DMS53 treated with DMSO at 0.1 percent for 48 hours (cell line): ENCODE results near the gene ASIC5.
"Not testable (repeated sequence)": the region's sequence is repeated elsewhere in the genome, so short reads cannot be mapped to it uniquely, and the experiment has no call there.

Source experiments
- DNase-seq: peaks from one replicate; lab custom pipeline; 2025; ENCODE audit not compliant: unreplicated experiment; lab: John Stamatoyannopoulos, UW

Gene ASIC5, protein sequence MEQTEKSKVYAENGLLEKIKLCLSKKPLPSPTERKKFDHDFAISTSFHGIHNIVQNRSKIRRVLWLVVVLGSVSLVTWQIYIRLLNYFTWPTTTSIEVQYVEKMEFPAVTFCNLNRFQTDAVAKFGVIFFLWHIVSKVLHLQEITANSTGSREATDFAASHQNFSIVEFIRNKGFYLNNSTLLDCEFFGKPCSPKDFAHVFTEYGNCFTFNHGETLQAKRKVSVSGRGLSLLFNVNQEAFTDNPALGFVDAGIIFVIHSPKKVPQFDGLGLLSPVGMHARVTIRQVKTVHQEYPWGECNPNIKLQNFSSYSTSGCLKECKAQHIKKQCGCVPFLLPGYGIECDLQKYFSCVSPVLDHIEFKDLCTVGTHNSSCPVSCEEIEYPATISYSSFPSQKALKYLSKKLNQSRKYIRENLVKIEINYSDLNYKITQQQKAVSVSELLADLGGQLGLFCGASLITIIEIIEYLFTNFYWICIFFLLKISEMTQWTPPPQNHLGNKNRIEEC

DNA sequence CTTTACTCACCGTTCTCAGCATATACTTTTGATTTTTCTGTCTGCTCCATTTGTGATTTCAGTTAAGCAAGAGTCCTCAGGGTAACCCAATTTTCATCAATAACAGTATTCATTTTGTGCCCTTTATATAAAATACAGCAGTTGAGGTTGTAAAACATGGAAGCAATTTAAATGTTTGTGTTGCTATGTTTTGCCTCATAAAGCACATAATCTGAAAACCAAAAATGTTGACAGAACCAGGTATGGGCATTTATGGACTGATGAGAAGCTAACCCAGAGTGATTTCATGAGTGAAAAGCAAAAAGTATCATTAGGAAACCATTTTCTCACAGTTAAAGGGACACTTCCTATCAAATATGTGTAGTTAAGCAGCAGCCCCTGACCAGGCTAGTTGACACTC is at the start of gene ASIC5:
Gene ASIC5 (minus strand): TSS at position 101 of the 400 bp plus-strand sequence. CDS start 51 bp downstream, at position 50.
- no peak for DNase-seq

DNA sequence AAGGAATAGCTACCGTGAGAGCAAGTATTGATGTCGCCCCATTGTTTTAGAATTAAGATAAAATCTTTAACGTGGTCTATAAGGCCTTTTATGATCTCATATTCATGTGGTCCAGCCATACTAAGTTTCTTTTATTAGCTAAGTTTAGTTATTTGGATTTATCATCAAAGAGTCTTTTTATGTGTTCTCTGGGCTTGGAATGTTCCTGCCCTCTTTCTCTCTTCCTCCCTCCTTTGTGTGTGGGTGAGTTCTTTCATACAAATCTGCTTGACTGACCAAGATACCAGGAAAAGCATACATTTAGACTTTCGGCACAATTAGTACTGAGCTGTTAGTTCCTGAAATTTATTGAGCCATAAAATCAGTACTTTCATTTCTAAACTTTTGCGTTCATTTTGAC is 48.7 kb upstream of the ASIC5 start:
- no peak for DNase-seq

DNA sequence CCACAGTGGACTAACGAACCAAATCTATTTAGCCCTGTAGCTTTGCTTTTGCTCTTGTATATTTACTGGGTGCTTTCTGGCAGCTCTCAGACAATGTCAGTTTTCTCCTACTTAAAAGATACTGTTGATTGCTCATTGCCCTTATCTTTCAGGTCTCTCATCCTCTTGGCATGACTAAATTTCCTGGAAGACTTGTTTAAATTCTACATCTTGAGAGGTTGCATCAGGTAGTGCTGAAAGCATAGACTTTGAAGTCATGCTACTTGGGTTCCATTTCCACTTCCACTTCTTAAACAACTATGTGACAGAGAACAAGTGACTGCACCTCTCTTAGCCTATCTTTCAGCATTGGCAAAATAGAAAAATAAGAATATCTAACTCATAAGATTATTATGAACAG is 45.8 kb upstream of the ASIC5 start:
- DNase-seq: no peak

DNA sequence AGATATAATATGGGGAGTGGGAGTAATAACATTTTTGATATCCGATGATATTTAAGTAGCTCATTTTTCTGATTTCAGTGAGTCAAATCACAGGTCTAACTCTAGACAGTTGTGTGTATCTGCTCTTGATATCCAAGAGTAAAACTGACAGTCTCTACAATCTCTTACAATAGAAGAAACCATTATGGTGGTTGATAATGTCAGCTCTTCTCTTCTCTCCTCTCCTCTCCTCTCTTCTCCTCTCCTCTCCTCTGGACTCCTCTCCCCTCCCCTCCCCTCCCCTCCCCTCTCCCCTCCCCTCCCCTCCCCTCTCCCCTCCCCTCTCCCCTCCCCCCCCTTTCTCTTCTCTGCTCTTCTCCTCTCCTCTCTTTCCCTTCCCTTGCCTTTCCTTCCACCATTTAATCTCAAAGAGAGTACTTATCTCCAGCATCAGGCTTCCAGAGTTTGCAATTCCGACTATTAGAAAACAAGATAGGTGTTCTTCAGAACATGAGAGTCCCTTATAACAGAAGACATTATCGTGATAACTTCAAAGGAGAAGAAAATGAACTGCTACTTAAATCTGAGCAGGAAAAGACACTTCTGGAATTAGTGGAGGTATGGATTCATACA is 43.6 kb upstream of the ASIC5 start:
- DNase-seq: no peak

DNA sequence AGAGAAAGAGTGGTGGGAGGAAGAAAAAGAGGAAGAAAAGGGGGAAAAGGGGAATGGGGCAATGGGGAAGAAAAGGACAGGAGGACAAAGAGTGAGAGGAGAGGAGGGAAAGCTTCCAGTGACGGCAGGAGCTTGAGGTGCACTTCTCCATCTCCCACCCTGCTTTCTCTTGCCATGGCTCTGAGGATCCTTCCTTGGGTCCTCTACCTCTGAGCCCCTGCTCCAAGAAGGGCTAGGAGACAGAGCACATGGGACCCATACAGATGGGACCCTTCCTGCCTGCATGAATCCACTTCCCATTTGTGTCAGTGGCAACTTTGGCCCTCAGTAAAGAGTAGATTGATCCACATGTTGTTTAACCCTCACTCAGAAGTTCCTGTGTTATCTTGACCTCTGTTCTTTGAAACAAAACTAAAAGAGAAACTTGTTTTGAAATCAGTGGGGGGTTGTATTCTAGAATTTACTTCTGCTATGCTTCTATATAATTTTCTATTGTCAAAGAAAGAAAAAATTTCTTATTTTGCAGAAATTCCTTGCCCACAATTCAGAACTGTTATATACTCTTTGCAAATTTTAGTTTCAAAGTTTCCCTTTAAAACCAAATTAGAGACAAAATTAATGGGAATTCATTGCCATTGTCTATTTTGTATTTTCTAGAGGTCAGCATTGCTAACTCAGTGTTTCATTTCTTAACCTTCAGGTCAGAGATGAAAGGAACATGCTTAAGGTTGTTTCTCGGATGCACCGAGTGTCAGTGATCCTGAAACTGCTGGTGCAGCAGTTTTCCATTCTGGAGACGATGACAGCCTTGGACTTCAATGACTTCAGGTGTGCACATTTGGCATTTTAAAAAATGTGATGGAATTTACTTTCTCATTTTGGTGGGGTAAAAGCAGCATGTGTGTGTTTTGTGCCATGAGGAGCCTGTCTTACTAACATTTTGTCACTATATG is 42.4 kb upstream of the ASIC5 start:
- no peak for DNase-seq

DNA sequence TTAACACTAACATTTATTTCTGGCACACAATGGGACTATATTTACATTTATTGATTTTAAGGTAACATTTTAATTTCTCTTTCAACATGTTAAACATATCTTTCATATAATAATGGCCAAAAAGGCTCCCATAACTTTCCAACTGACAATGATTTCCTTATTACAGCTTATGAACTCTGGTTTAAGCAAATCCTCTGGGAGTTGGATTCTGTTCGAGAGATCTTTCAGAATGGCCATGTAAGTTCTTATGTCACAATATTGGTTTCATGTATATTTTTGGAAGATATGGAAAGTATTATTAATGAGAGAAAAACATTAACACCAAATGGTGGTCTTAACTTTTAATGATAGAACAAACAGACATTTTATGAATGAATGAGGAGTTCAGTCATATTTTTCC is 41.5 kb upstream of the ASIC5 start:
- no peak for DNase-seq

DNA sequence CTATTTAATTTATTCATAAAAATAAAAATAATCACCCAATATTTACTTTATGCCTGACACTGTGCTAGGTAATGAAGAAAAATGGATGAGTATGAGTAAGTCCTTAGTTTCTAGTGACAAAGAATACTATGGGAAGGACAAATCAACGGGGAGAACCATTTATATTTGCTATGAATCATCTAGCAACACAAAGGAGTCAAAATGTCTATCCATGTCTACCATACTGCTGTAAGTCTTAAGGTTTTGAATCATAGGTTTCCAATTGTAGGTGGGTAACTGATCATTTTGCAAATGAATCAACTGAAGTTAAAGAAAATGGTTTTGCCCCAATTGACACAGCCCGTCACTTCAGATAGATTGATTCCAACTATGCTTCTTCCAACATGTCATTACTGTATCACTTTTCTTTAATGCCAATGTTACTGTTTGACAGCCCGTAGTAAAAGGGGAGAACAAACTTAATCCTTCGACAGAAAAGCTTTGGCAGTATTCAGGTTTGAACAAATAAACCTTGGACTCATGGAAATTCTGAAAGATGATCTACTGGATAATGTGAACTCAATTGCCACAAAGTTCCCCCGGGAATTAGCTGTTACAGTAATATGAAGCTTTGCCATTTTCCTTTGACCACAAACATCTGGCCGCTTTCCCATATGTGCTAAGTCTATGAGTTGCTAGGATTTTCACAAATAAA is 40.6 kb upstream of the ASIC5 start:
- DNase-seq: no peak

DNA sequence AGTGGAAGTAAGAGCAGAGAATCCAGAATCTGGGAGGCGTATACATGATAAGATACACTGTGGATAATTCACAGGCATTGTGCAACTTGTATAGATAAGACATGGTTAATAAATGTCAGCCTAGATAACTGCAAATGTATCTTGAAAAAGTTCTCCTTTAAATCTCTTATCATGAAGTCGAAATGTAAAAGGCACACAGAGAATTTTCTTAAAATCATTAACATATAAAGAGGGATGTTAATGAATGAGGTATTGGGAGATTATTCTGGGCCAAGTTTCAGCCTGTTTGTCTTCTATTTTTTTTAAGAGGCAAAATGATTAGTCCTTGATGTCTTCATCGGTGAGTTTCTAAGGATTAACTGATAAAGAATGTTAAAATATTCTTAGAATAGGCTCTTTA is 38.3 kb upstream of the ASIC5 start:
- DNase-seq: no peak

DNA sequence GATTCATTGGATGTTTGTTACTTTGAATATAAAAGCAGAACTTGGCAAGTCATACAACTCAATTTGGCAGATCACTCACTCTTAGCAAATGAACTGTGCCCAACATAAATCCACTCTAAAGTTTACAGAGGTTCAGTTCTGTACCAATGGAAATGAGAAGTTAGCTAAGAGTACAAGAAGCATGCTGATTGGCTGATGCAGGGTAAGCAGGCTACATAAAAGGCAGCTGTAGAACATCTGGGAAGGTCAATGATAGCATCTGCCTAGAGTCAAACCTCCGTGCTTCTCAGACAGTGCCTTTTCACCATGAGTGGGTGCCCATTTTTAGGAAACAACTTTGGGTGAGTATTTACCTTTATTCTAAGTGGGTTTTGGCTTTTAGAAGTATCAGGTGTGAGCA is 37.4 kb upstream of the ASIC5 start, which contains the start of gene TDO2:
Gene TDO2 (plus strand): TSS at position 244 of the 400 bp plus-strand sequence. CDS start 63 bp downstream, at position 307.
- DNase-seq: no peak

DNA sequence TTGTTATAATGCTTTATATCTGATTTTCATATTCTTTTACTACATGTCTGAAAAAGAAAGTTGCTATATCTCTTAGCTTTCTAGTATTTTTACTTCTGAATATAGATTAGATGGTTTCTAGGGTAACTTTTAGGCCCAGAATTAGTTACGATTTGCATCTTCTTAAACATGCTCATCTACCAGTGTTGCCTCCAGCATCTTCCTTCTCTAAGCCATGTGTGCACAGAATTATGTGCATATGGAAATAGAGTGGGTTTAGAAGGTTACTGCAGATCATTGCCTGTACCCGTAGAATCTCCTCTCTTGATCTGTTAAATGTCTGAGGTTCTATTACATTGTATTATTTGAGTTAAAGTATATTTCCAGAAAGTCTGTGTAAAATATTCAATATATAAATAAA is 34.9 kb upstream of the ASIC5 start:
- DNase-seq: no peak

DNA sequence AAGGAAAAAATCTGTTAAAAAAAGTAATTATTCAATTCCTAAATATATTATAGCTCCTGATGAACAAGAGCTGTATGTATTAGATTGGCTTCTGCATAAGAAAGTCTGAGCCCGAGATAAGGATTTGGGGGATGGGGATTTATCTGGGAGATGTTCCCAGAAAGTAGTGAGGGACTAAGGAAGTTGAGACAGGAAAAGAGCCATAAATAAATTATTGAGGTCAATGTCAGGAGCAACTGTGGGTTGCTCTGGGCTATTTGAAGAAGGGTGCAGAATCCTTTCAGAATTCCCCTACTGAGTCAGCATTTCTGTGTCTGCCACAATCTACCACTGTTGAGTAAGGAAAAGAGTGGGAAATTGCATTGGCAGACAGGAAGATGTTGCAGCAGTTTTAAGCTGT is 34.3 kb upstream of the ASIC5 start:
- DNase-seq: no peak

DNA sequence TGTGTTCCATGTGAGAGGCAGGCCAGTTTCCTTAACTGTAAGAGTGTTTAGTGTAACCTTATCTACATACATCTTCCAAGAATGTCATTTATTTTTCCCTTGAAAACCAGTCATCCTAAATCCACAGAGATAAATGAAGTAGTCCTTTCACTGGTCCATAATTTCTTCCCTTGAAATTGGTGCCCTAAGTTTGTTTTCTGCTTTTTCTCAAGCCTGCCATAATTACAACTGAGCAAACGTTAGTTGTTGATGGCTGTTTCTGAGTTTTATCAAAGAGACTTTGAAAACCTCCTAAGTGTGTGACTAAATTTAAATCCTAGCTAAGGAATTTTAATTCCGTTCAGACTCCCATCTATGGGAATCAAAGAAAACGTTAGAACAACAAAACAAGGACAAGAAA is 33.8 kb upstream of the ASIC5 start:
- no peak for DNase-seq

DNA sequence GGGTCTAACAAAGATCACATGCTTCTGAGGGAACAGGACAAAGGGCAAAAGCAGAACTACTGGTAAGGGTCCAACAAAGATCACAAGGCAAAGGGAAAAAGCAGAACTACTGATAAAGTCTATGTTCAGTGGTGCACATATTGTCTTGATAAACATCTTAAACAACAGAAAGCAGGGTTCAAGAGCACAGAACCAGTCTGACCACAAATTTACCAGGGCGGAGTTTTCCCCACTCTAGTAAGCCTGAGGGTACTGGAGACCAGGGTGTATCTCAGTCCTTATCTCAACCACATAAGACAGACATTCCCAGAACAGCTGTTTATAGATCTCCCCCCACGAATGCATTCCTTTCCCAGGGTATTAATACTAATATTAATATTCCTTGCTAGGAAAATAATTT is 32.3 kb upstream of the ASIC5 start:
- DNase-seq: not testable (repeated sequence)

DNA sequence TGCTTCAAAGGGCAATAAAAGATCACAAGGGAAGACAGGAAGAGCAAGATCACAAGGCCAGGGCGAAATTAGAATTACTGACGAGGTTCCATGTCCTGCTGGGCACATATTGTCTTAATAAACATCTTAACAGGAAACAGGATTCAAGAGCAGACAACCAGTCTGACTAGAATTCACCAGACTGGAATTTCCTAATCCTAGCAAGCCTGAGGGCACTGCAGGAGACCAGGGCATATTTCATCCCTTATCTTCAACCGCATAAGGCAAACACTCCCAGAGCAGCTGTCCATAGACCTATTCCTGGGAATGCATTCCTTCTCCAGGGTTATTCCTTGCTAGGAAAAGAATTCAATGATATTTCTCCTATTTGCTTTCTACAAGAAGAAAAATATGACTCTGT is 25.0 kb upstream of the ASIC5 start:
- DNase-seq: no peak

DNA sequence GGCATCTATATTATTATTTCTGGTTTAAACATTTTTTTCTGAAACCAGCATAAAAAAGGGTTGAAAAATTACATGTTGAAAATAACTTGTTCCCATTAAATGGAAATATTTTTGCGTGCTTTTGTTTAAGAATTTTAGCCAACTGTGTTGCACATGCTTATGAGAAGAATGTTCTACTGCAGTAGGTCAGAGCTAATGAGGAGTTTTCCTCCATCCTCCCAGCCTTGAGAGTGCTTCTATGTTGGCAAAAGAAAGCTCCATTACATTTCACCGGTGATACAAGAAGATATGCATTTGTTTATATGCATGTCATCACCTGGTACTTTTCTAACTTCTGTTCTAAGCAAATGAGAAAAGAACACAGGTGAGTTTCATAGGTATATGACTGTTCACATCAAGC is 23.9 kb upstream of the ASIC5 start:
- no peak for DNase-seq

DNA sequence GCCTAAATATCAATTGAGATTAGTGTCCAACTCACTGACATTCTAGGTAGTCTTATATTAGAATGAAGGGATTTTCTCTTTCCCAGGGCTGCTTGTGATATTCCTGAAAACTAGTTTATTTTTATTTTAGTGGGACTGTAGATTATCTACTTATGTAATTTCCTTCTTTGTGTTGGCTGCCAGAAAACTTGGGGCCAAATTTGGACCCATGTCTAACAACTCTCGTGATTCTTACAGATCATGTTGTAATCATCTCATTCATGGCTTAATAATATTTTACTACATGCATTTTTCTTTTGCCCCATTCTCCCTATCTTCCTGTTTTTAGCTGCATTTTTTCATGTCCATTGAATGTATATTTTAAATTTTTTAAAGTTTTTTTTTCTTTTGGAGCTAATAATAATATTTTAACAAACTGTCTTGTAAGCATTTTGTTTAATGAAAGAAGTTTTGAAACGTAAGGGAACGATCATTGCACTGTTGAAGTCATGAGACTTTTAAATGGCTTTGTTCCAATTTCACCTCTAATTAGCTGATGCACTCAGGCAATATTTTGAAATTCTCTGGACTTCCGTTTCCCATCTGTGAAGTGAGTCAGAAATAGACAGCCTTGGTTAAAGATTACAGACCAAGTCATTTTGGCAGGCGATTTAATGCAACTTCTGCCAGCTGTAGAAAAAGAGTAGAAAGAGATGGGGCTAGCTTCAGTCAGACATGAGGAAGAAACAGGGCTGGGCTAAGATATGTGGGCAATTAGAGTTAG is 23.1 kb upstream of the ASIC5 start:
- no peak for DNase-seq

DNA sequence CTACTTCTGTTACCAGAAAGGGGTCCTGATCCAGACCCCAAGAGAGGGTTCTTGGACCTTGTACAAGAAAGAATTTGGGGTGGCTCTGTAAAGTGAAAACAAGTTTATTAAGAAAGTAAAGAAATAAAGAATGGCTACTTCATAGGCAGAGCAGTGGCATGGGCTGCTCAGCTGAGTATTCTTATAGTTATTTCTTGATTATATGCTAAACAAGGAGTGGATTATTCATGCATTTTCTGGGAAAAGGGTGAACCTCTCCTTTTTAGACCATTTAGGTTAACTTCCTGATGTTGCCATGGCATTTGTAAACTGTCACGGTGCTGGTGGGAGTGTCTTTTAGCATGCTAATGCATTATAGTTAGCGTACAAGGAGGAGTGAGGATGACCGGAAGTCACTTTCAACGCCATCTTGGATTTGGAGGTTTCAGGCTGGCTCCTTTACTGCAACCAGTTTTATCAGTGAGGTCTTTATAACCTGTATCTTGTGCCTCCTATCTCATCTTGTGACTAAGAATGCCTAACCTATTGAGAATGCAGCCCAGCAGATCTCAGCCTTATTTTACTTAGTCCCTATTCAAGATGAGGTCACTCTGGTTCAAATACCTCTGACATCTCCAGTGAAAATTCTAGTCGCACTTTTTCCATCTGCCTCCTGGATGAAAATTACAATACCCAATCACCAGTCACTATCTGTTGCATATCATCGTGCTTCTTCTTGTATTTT is 21.9 kb upstream of the ASIC5 start:
- no peak for DNase-seq

DNA sequence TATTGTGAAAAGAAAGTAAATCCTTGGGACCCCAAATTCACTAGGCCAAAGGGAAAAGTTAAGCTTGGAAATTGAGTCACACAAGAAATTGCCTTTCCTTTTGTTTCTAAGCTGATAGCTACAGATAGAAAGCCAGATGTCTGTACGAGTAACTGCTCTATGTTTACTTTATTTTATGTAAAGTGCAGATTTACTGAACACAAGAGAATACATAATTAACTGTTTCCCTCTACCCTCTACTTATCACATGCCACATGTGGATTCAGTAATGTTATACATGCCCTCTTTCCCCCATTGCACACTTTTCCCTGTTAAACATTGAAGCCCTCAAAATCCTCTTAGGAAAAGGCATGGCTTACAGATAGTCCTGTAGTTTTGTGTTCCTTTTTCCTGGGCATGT is 21.0 kb upstream of the ASIC5 start:
- no peak for DNase-seq

DNA sequence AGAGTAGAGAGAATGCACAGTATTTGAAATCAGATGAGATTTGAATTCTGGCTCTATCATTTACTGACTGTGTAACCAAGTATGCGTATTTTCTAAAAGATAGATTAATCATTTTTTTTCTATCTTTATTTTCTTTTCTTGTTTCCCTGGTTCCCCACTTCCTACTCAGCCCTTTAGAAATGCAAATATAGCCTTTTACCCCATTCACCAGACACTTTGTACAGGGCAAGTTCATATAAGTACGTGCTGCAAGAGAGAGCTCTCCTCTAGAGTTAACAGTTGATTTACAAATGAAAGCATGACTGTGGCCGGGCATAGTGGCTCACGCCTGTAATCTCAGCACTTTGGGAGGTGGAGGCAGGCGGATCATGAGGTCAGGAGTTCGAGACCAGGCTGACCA is 19.6 kb upstream of the ASIC5 start:
- no peak for DNase-seq
